DMS79 (cell line): ENCODE measurements around the gene KCNQ1.

Experiments
- DNase-seq: peaks from one replicate; lab custom pipeline; 2025; lab: John Stamatoyannopoulos, UW

Gene KCNQ1

DNA sequence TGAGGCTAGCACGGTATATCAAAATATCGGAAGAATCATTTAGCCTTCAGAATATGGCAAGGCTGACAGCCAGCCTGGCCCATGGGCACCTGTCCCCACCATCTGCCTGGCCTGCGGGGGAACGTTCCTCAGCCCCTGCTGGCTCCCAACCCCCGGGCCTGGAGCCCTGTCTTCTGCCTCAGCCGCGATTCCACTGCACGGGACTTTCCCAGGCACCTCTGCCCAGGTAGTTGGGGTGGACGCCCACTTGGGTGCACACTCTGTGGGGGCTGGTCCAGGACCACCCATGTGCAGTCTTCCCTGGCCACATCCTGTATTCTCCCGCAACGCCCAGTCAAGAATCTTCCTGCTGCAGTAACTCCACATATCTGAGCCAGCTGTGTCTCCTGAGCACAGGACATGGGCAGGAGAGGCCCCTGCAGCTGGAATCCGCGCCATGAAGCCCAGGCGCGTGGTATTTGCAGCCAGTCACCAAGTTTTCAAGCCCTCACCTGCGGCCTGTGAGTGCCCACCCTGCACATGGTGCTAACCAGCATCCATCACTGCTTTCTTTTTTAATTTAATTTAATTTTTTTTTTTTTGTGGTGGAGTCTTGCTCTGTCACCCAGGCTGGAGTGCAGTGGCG is 77.9 kb downstream of the KCNQ1 start:
- no peak for DNase-seq

GRCh38 chr11:2523821-2524391 is 79.1 kb downstream of the KCNQ1 start:
- no peak for DNase-seq

GRCh38 chr11:2524446-2525165 is 79.8 kb downstream of the KCNQ1 start:
- DNase-seq, result no peak

- DNase-seq, result no peak
These were observed 80.5 kb downstream of the KCNQ1 start for GRCh38 chr11:2525166-2525861.

DNA sequence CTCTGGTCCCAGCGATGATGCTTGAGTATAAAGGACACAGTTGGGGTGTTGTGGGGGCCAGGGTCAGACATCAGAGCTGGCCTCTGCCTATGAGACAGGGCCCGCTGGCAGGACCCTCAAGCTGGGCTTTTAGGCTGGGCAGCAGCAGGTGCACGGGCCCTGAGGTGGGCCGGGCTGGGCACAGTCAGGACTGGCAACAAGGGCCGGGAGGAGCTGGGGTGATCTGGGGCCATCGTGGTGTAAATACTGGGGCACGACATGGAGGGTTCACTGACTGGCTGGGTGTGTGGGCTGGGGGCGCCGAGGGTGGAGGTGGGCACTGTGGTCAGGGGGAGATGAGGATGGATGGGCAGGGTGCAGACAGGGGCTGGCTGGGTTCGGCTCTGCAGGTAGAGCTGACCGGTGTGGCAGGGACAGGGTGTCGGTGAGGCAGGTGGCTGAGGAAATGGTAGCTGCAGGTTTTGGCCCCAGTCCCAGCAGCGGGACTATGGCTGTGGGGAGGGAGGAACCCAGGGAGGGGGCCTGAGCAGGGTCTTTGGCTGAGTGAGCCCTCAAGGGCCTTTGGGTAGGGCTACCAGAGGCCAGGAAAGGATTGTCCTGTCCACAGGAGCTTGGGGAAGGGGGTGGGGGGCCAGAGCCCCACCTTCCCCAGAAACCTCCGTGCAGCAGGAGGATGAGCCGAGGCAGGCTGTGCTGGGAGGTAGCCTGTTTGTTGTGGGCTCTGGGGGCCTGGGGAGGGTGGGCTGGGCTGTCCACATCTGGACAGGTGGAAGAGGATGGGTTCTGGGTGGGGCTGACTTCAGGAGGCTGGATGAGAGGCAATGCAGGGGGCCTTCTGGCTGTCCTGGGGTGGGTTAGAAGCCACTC is 81.4 kb downstream of the KCNQ1 start:
- DNase-seq, result no peak

- DNase-seq, result no peak
These were observed 82.1 kb downstream of the KCNQ1 start for GRCh38 chr11:2526808-2527381.

DNA sequence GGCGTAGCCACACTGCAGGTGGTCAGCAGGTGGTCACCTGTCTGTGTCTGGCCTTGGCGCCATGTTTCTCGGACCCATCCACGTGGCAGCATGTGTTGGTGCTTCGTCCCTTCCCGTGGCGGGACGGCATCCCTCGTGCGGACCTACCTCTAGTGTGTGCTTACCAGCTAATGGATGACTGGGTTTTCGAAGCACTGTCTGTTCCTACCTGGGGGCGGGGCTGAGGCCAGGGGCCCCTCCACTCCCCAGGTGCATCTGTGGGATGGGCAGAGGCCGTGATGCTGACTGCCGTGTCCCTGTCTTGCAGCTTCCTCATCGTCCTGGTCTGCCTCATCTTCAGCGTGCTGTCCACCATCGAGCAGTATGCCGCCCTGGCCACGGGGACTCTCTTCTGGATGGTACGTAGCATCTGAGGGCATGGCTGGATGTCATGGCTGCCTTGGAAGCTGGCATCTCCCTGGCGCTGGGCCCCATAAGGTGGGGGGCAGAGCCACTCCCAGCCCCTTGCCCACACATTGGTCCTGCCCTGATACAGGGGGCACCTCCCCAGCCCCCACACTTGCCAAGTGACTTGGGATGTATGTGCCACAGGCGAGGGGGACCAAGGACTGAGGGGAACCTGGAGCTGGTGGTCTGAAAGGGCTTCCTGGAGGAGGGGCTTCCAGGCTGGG is 82.9 kb downstream of the KCNQ1 start:
- DNase-seq, result no peak

- no peak for DNase-seq
These were observed 83.7 kb downstream of the KCNQ1 start for GRCh38 chr11:2528301-2529050.

DNA sequence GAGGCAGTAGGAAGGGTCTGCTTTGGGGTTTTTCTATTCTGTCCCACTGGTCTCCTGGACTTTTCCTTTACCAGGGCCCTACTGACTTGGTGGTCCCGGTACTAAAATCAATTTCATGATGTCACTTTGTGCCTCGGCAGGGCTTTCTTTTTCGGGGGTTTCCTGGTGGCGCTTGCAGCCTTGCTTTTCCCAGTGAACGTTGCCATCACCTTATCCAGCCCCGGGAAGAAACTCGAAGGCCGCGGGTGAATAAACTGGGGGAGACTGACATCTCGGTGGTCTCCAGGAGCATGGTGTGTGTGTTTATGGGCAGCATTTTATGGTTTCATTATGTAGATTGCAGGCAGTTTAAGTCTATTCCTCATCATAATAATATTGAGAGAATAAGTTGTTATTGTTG is 84.4 kb downstream of the KCNQ1 start:
- DNase-seq, result no peak

- DNase-seq, result no peak
These were observed 84.8 kb downstream of the KCNQ1 start for GRCh38 chr11:2529636-2530035.

- DNase-seq, result no peak
These were observed 85.5 kb downstream of the KCNQ1 start for GRCh38 chr11:2530131-2530854.

DNA sequence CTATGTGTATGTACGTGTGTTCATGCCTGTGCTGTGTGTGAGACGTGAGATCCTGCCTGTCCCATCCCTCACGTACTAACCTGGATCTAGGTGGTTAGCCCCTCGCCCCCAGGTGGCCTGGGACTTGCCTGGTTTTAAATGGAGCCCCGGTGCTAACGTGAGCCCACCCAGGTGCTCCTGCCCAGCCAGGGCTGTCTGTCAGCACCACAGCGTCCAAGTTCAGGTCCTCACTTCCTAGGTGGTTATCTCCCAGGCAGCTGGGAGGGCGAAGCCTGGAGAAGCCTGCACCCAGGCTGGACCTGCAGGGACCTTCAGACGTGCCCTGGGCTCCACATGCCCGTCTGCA is 86.0 kb downstream of the KCNQ1 start:
- DNase-seq, result no peak

GRCh38 chr11:2531277-2531986 is 86.6 kb downstream of the KCNQ1 start:
- DNase-seq, result peak; percentile 2

DNA sequence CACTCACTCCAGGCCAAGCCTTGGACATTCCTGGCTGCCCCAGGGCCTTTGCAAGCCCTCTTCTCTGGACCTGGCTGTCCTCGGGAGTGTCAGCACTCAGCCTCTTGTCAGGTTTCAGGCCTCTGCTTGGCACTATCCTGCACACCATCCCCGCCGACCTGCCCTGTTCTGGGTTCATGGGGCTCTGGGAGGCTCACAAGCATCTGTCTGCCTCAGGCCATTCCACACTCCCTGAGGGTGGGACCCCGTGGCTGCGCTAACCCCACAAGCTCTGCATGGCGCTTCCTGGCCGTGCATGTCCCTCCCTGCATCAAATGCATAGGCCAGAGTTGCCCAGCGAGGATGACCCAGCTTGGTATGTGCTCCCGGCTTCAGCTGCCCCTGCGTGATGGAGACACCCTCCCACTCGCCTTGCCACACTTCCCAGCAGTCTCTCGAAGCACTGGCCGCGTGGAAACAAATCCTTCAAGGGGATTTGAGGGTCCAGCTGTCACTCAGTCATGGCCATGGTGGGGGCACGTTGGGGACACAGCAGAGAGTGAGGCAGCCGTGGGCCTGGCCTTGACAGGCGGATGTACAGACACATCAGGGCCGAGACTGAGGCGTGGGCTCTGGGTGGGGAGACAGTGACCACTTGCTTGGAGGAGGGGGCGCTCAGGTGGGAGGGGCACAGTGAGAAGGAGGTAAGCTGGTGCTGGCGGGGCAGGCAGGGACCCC is 87.3 kb downstream of the KCNQ1 start:
- DNase-seq, result no peak

DNA sequence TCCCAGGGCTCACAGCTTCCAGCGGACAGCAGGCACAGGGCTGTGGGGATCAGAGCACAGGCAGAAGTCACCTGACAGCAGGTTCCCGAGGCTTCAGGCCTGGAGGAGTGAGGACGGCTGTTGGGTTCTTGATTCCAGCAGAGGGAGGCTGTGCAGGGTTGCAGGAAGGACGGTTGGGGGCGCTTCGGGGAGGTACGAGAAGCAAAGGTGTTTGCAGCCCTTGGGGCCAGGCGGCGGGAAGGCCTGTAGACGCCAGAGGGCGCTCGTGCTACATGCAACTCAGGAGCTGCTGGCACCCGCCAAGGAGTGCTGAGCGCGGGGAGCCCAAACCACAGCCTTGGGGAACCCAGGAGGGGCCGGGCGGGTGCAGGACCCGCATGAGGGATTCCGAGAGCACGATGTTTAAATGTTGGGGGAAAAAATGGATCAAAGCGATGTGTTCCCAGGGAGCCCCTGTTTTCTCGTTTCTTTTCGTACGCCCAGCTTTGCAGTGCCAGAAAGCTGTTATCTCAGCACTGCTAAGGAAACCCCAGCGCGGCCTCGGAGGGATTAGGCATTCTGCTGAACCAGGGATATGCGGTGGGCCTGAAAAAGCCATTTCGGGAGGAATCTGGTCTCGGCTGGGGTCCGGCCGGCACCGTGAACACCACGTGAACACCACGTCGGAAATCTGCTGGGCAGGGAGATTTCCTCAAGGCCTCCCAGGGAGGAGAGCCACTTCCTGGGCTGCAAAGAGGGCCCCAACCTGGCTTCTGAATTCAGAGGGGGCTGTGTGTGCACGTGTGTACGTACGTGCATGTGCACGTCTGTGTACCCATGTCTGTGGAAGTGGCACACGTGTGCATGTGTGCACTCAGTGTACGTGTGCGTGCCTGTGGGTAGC is 88.1 kb downstream of the KCNQ1 start:
- DNase-seq, result peak; percentile 2

DNA sequence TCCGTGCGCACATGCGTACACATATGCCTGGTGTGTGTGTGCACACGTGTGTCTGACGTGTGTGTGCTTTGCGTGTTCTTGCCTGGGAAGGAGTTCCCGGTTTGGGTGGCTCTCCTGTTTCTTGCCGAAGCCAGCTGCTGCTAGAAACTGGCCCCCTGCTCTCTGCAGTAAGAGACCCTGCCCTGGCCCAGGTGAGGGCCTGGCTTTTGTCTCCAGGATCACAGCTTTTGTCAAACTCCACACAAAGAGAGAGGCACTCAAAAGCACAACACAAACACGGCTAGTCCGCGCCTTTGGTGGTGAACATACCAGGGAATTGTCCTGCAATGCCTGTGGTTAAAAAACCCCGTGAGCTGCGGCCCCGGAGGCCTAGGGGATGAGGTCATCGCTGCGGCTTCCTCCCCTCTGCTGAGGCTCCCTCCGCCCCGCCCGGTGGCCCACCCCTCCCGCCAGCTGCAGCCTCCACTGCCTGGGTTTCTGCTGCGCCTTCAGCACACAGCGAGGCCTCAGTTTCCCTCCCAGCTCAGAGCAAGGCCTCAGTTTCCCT is 88.9 kb downstream of the KCNQ1 start:
- DNase-seq, result no peak
